Measurements from ENCODE around the gene SOX12.

DNA sequence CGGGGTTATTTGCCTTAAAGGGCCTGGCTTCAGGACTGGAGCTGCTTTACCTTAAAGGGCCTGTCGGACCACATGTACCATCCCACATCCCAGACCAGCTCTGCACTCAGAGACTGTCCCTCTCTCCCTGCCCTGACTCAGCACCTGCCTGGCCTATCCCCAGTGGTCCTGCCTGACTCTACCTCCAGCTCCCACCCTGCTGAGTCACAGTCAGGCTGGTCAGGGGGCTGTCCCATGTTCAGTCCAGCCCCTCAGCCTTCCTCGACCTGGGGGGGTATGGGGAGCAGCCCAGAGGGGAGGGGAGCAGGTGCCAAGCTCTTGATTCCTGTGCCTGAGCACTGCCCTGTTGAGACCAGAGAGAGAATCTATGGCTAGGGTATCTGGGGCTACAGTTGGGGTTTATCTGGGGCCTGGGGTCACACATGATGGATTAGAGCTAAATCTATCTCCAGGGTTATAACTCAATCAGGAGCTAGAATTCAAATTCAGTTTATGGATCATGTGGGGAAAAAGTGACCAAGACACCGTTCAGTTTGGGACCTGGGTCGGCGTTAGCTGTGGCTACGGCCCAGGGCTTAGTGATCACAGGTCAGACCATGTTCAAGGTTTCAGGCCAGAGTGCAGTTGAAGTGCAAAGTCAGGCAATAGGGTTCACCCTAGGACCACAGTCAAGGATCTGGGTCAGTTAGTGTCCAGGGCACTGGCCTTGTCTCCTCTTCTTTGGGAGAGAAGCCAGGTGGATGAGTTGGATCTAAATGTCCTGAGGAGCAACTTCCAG lies 45.8 kb downstream of the SOX12 start:
- TF ChIP-seq, protein P1, sequence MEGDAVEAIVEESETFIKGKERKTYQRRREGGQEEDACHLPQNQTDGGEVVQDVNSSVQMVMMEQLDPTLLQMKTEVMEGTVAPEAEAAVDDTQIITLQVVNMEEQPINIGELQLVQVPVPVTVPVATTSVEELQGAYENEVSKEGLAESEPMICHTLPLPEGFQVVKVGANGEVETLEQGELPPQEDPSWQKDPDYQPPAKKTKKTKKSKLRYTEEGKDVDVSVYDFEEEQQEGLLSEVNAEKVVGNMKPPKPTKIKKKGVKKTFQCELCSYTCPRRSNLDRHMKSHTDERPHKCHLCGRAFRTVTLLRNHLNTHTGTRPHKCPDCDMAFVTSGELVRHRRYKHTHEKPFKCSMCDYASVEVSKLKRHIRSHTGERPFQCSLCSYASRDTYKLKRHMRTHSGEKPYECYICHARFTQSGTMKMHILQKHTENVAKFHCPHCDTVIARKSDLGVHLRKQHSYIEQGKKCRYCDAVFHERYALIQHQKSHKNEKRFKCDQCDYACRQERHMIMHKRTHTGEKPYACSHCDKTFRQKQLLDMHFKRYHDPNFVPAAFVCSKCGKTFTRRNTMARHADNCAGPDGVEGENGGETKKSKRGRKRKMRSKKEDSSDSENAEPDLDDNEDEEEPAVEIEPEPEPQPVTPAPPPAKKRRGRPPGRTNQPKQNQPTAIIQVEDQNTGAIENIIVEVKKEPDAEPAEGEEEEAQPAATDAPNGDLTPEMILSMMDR (IDR thresholded peaks at IDR 0.05) = no peak
- no peak for TF ChIP-seq EZH2 (IDR thresholded peaks at IDR 0.05; ENCODE audit: borderline replicate concordance, insufficient read depth, low read depth, low read length, poor library complexity, severe bottlenecking)

Measured in B cell (primary cell).